ENCODE results near the gene ARHGAP26. TPM values are rescaled to one million over a fixed set of nuclear protein-coding genes. Genes with fewer than 3 reads are reported as not detected.

ARHGAP26 gene
- total and polyA plus RNA-seq, 7 donors = 5.4 to 25.5 (median 19.1) TPM

GRCh38 chr5:143041461-143041860 is 271.3 kb downstream of the ARHGAP26 start:
- Histone ChIP-seq H3K9me3 (no peaks in the 10 kb centered on the region), H3K4me3 (no peak overlapping the region), H3K4me1 (no peaks in the 10 kb centered on the region), H3K27me3 (no peaks in the 10 kb centered on the region), H3K27ac (no peak overlapping the region), H3K36me3 (no peaks in the 10 kb centered on the region)
- DNase-seq = no peak
- intact Hi-C loops (cut with DNase I) = no loop called here
- TF ChIP-seq POLR2A (IDR thresholded peaks at IDR 0.05) (no peak), POLR2AphosphoS5 (IDR thresholded peaks at IDR 0.05) (no peak), EP300 (IDR thresholded peaks at IDR 0.05) (no peak), CTCF (IDR thresholded peaks at IDR 0.05) (no peak)
- WGBS, 2 donors = 82 to 92% methylated on average over 7 of the region's 7 CpGs

DNA sequence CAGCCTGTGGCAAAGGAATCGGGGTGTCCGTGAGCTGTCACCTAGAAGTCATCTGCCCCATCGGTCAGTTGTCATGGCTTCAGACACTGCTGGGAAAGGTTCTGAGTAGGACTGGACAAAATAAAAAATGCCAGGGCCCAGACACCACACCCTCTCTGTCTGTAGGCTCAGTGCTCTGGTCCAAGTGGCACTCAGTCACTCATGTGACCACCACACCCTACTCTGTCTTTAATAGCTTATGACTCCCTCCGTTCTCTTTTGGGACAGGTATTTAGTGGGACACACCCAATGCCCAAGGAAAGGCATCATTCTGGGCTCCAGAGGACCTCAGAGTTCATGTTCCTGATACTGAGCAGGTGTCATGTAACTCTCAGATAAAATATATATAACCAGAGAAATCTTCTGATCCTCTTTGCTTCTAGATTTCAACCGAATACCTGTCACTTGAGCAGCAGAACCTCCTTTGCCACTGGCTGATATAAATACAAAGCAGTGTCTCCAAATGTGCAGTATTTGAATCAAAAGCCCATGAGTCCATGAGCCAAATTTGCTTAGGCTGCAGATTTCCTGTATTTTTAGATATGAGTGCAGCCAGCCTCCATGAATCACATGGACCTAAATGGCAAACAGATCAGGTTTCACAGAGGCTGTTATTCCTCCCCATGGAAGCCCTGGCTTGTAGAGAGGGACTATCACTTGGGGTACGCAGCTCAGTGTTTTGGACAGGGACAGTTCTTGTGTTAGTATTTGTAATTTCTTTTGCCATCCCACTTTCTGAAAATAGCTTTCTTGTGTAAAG is 272.0 kb downstream of the ARHGAP26 start:
- WGBS, 2 donors = 75 to 92% methylated on average over 6 of the region's 6 CpGs
- Histone ChIP-seq H3K9me3 (no peaks in the 10 kb centered on the region), H3K4me3 (no peak overlapping the region), H3K27ac (no peak overlapping the region), H3K27me3 (no peaks in the 10 kb centered on the region), H3K4me1 (no peaks in the 10 kb centered on the region), H3K36me3 (no peaks in the 10 kb centered on the region)
- DNase-seq = no peak
- TF ChIP-seq POLR2A (IDR thresholded peaks at IDR 0.05) = no peak
- TF ChIP-seq POLR2AphosphoS5 (IDR thresholded peaks at IDR 0.05) = no peak
- no peak for TF ChIP-seq EP300 (IDR thresholded peaks at IDR 0.05)
- no peak for TF ChIP-seq CTCF (IDR thresholded peaks at IDR 0.05)
- intact Hi-C loops (cut with DNase I) = no loop called here

GRCh38 chr5:143044265-143044664 is 274.1 kb downstream of the ARHGAP26 start:
- intact Hi-C loops (cut with DNase I) = no loop called here
- no peak for DNase-seq
- H3K27me3 ChIP-seq = no peaks in the 10 kb centered on the region
- no peak overlapping the region for H3K27ac ChIP-seq
- H3K4me1 ChIP-seq = no peaks in the 10 kb centered on the region
- TF ChIP-seq POLR2AphosphoS5 (IDR thresholded peaks at IDR 0.05) (no peak), CTCF (IDR thresholded peaks at IDR 0.05) (no peak), EP300 (IDR thresholded peaks at IDR 0.05) (no peak), POLR2A (IDR thresholded peaks at IDR 0.05) (no peak)
- no peaks in the 10 kb centered on the region for H3K36me3 ChIP-seq
- H3K9me3 ChIP-seq = no peaks in the 10 kb centered on the region
- no peak overlapping the region for H3K4me3 ChIP-seq
- 95% methylated on average over 4 of the region's 4 CpGs for WGBS, 2 donors

GRCh38 chr5:143045062-143045461 is 274.9 kb downstream of the ARHGAP26 start:
- no peak overlapping the region for H3K27ac ChIP-seq

GRCh38 chr5:143046314-143046713 is 276.1 kb downstream of the ARHGAP26 start:
- H3K9me3 ChIP-seq = no peaks in the 10 kb centered on the region
- TF ChIP-seq POLR2A (IDR thresholded peaks at IDR 0.05) (no peak), EP300 (IDR thresholded peaks at IDR 0.05) (no peak), CTCF (IDR thresholded peaks at IDR 0.05) (no peak), POLR2AphosphoS5 (IDR thresholded peaks at IDR 0.05) (no peak)
- 93 to 96% methylated on average over 1 of the region's 1 CpG for WGBS, 2 donors
- no peaks in the 10 kb centered on the region for H3K27me3 ChIP-seq
- intact Hi-C loops (cut with DNase I) = no loop called here
- DNase-seq = no peak
- peaks cover 0 to 10% (median 5%) of the 10 kb centered on the region in 4 donors for H3K4me1 ChIP-seq
- no peak overlapping the region for H3K4me3 ChIP-seq
- H3K36me3 ChIP-seq = no peaks in the 10 kb centered on the region
- no peak overlapping the region for H3K27ac ChIP-seq

More at GRCh38 chr5:143045062-143045461, 274.9 kb downstream of the ARHGAP26 start:
- H3K4me1 ChIP-seq = no peaks in the 10 kb centered on the region
- DNase-seq = no peak
- TF ChIP-seq POLR2A (IDR thresholded peaks at IDR 0.05) = no peak
- no peaks in the 10 kb centered on the region for H3K36me3 ChIP-seq
- H3K27me3 ChIP-seq = no peaks in the 10 kb centered on the region
- H3K9me3 ChIP-seq = no peaks in the 10 kb centered on the region
- intact Hi-C loops (cut with DNase I) = no loop called here
- WGBS, 2 donors = 90 to 94% methylated on average over 3 of the region's 3 CpGs
- no peak overlapping the region for H3K4me3 ChIP-seq

Data from sigmoid colon (tissue), 7 donors.